Measurements from ENCODE around the gene WDR72.

The WDR72 gene

GRCh38 chr15:53747501-53748068, 11.9 kb downstream of the WDR72 start:
- no peak for DNase-seq (ENCODE audit: low read depth in 2 of 2)
- TF ChIP-seq CTCF (IDR thresholded peaks at IDR 0.05; ENCODE audit: low read depth, low read length), result no peak
- no peak overlapping the region for H3K4me3 ChIP-seq (replicated peaks in 1 of 2; ENCODE audit: low read depth in 2 of 2, low read length in 2 of 2)

GRCh38 chr15:53746101-53746500, 13.4 kb downstream of the WDR72 start:
- H3K4me3 ChIP-seq (replicated peaks in 1 of 2; ENCODE audit: low read depth in 2 of 2, low read length in 2 of 2), result no peak overlapping the region
- no peak for TF ChIP-seq CTCF (IDR thresholded peaks at IDR 0.05; ENCODE audit: low read depth, low read length)

GRCh38 chr15:53739651-53740050, 19.8 kb downstream of the WDR72 start:
- H3K4me3 ChIP-seq (replicated peaks in 1 of 2; ENCODE audit: low read depth in 2 of 2, low read length in 2 of 2), result no peak overlapping the region
- DNase-seq (ENCODE audit: low read depth in 2 of 2), result no peak

More at GRCh38 chr15:53746101-53746500, 13.4 kb downstream of the WDR72 start:
- no peak for DNase-seq (ENCODE audit: low read depth in 2 of 2)

GRCh38 chr15:53739187-53739586, 20.3 kb downstream of the WDR72 start:
- TF ChIP-seq CTCF (IDR thresholded peaks at IDR 0.05; ENCODE audit: low read depth, low read length), result no peak
- no peak for DNase-seq (ENCODE audit: low read depth in 2 of 2)

More at GRCh38 chr15:53739651-53740050, 19.8 kb downstream of the WDR72 start:
- TF ChIP-seq CTCF (IDR thresholded peaks at IDR 0.05; ENCODE audit: low read depth, low read length), result no peak

GRCh38 chr15:53721334-53722087, 38.0 kb downstream of the WDR72 start:
- no peak for TF ChIP-seq CTCF (IDR thresholded peaks at IDR 0.05; ENCODE audit: low read depth, low read length)
- DNase-seq (ENCODE audit: low read depth in 2 of 2), result no peak
- H3K4me3 ChIP-seq (replicated peaks in 1 of 2; ENCODE audit: low read depth in 2 of 2, low read length in 2 of 2), result no peak overlapping the region

More at GRCh38 chr15:53739187-53739586, 20.3 kb downstream of the WDR72 start:
- no peak overlapping the region for H3K4me3 ChIP-seq (replicated peaks in 1 of 2; ENCODE audit: low read depth in 2 of 2, low read length in 2 of 2)

GRCh38 chr15:53716909-53717876, 42.3 kb downstream of the WDR72 start:
- TF ChIP-seq CTCF (IDR thresholded peaks at IDR 0.05; ENCODE audit: low read depth, low read length), result no peak
- no peak overlapping the region for H3K4me3 ChIP-seq (replicated peaks in 1 of 2; ENCODE audit: low read depth in 2 of 2, low read length in 2 of 2)
- no peak for DNase-seq (ENCODE audit: low read depth in 2 of 2)
